GM19240 (cell line): ENCODE data around the gene AGAP1.

ENCODE experiments used
- DNase-seq: peaks from one replicate; pipeline ENCODE4 v3.0.0; 2011; ENCODE audit warnings: low spot score; ENCODE audit not compliant: insufficient read length

Gene AGAP1

GRCh38 chr2:235707411-235708096 is 213.7 kb downstream of the AGAP1 start:
- no peak for DNase-seq

- DNase-seq = no peak
Measured at GRCh38 chr2:235709124-235709813, 215.4 kb downstream of the AGAP1 start.

GRCh38 chr2:235709969-235710879 is 216.4 kb downstream of the AGAP1 start:
- no peak for DNase-seq

GRCh38 chr2:235710933-235711332 is 217.1 kb downstream of the AGAP1 start:
- DNase-seq = no peak

GRCh38 chr2:235711527-235711926 is 217.7 kb downstream of the AGAP1 start:
- no peak for DNase-seq

GRCh38 chr2:235712176-235712575 is 218.3 kb downstream of the AGAP1 start:
- no peak for DNase-seq

GRCh38 chr2:235713189-235713588 is 219.3 kb downstream of the AGAP1 start:
- DNase-seq = no peak

GRCh38 chr2:235715601-235716000 is 221.8 kb downstream of the AGAP1 start:
- DNase-seq = no peak

- DNase-seq = no peak
Measured at GRCh38 chr2:235716875-235717496, 223.1 kb downstream of the AGAP1 start.

GRCh38 chr2:235719146-235719942 is 225.5 kb downstream of the AGAP1 start:
- no peak for DNase-seq

- DNase-seq = no peak
Measured at GRCh38 chr2:235721625-235722024, 227.8 kb downstream of the AGAP1 start.

GRCh38 chr2:235722869-235723268 is 229.0 kb downstream of the AGAP1 start:
- no peak for DNase-seq

GRCh38 chr2:235723371-235723770 is 229.5 kb downstream of the AGAP1 start:
- DNase-seq = no peak

GRCh38 chr2:235723811-235724465 is 230.1 kb downstream of the AGAP1 start:
- no peak for DNase-seq

GRCh38 chr2:235725016-235725489 is 231.2 kb downstream of the AGAP1 start:
- DNase-seq = no peak

- no peak for DNase-seq
Measured at GRCh38 chr2:235725841-235726240, 232.0 kb downstream of the AGAP1 start.

GRCh38 chr2:235726554-235726953 is 232.7 kb downstream of the AGAP1 start:
- no peak for DNase-seq

GRCh38 chr2:235727174-235727573 is 233.3 kb downstream of the AGAP1 start:
- DNase-seq = no peak

- DNase-seq = no peak
Measured at GRCh38 chr2:235727891-235728799, 234.3 kb downstream of the AGAP1 start.
